Fibroblast of the aortic adventitia (primary cell): ENCODE results near the gene ABCB9. TPM values are rescaled to one million over a fixed set of nuclear protein-coding genes. Genes with fewer than 3 reads are reported as not detected.

ENCODE experiments used
- DNase-seq: peaks from one replicate; pipeline ENCODE4 v3.0.0-alpha.2; 2010; ENCODE audit warnings: low read depth
- H3K4me3 ChIP-seq: 2 replicates; pipeline ENCODE4 v1.5.1; 2011; ENCODE audit warnings: low read depth, mild to moderate bottlenecking, control low read depth, low read length, moderate library complexity
- CTCF ChIP-seq: IDR thresholded peaks from 2 replicates; pipeline ENCODE4 v1.5.1; 2011; ENCODE audit warnings: mild to moderate bottlenecking, low read length, control low read depth, inconsistent platforms; ENCODE audit not compliant: insufficient read depth
- total RNA-seq: library from RNA; depleted of rRNA; stranded (reverse); fragments of >200 nt; gene quantifications from 2 replicates; pipeline ENCODE4 v1.2.3, GENCODE V29; 2012; ENCODE audit warnings: low replicate concordance

ABCB9 gene
- total RNA-seq, 1 donor, result 10.3 TPM

- no peak overlapping the region for H3K4me3 ChIP-seq
- no peak for DNase-seq
- no peak for TF ChIP-seq CTCF
Observed at GRCh38 chr12:122994781-122995502, 28.7 kb upstream of the ABCB9 start.

GRCh38 chr12:122994140-122994675, 27.9 kb upstream of the ABCB9 start:
- no peak for DNase-seq
- no peak overlapping the region for H3K4me3 ChIP-seq
- no peak for TF ChIP-seq CTCF

GRCh38 chr12:122992386-122992785, 26.1 kb upstream of the ABCB9 start:
- no peak overlapping the region for H3K4me3 ChIP-seq
- TF ChIP-seq CTCF, result no peak
- no peak for DNase-seq

- no peak for TF ChIP-seq CTCF
- no peak for DNase-seq
- no peak overlapping the region for H3K4me3 ChIP-seq
Observed at GRCh38 chr12:122991623-122992275, 25.5 kb upstream of the ABCB9 start.

- DNase-seq, result no peak
- no peak for TF ChIP-seq CTCF
- H3K4me3 ChIP-seq, result no peak overlapping the region
Observed at GRCh38 chr12:122990961-122991622, 24.8 kb upstream of the ABCB9 start.

- TF ChIP-seq CTCF, result no peak
- no peak overlapping the region for H3K4me3 ChIP-seq
- no peak for DNase-seq
Observed at GRCh38 chr12:122990561-122990960, 24.3 kb upstream of the ABCB9 start.
